Embryonic facial prominence (tissue), 1 donor: ENCODE data around the gene RPTOR.

Source experiments
- DNase-seq: peaks from one replicate; pipeline ENCODE4 v3.0.0-alpha.2; 2016; ENCODE audit errors: extremely low spot score

The RPTOR gene

DNA sequence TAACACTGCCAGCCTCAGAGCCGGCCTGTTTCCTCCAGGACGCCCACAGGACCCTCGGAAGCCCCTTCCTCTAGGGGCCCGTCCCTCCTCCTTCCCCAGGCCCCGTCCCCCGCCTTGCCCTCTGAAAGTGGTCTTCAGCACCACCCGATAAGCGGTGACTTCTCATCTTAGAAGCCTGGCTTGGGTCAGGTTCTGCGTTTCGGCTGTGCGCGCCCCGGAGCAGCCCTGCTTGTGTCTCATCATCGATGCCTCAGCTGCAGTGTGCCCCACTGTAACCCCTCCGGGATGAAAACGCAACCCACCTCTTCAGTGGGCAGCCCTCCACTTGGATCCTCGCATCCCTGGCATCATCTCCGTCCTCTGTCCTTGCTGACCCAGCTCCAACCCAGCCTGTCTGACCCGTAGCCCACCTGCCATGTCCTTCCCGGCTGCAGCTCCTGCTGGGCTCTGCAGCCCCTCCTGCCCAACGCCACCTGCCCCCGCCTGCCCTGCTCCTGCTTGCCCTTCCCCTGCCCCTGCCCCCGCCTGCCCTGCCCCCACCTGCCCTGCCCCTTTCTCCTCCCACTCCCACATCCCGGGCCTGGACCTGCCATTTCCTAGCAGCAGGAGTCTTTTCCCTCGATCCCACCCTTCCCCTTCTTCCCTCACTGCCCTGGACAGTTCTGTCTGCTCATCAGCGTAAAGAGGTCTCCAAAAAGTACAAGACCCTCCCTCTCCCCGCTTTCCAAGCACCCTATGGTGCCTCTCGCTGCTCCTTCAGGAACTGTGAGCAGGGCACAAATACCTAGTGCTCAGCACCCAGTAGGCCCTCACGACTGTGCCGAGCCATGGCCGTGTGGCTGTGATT lies 334.5 kb downstream of the RPTOR start:
- DNase-seq = no peak

DNA sequence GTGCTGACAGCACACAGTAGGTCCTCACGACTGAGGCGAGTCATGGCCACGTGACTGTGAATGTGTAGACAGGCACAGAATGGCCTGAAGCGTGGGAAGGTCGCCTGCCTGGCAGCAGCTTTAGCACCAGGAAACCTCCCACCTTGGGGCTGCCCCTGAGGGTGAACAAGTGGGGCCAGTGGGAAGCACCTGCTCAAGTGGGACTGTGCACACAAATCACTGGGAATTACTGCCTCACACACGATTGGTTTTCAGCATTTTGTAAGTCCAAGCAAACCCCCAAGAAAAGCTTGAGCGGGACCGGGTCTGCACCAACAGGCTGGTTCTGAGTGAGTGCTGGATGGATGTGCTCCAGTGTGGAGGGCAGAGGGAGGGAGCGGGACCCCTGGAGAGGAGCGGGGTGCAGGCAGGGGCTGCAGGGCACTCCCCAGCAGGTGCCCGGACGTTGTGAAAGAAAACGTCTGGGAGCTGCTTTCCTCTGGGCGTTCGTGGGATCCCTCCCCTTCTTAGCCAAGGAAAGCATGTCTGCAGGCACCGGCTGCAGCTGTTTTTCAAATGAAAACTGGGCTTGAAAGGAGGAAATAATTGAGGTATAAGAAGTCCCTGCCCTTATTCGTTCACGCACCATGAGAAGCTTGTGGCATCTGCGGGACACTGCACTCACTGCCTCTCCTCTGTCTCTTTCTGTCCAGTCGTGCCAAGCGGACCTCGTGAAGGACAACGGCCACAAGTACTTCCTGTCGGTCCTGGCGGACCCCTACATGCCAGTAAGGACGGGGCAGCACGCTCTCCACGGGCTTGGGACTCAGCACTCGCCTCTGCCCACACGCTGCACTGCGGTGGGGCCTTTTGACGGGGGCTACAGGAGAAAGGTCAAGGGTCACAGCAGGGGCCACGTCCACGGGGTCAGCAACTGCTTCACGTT lies 335.3 kb downstream of the RPTOR start:
- DNase-seq = no peak

GRCh38 chr17:80880648-80880985 lies 336.0 kb downstream of the RPTOR start:
- DNase-seq = no peak

- no peak for DNase-seq
Measured at GRCh38 chr17:80881306-80881705, 336.7 kb downstream of the RPTOR start.

DNA sequence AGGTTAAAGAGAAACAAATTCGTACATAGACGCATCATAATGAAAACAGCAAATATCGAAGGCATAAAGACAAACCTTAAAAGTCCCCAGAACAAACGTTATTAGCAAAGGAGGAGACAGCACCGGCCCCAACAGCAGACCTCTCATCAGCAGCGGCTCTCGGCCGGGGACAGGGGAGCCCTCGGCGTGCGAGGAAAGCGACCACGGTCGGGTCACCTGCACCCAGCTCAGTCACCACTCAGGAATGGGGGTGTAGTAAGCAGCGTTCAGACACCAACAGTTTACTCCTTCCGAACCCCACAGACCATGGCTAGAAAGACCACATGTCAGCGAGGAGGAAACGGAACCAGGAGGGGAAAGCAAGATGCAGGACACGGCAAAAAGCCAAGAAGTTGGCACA lies 337.7 kb downstream of the RPTOR start:
- DNase-seq = no peak

- no peak for DNase-seq
Measured at GRCh38 chr17:80882926-80883685, 338.5 kb downstream of the RPTOR start.

- DNase-seq = no peak
Measured at GRCh38 chr17:80883831-80884735, 339.4 kb downstream of the RPTOR start.

DNA sequence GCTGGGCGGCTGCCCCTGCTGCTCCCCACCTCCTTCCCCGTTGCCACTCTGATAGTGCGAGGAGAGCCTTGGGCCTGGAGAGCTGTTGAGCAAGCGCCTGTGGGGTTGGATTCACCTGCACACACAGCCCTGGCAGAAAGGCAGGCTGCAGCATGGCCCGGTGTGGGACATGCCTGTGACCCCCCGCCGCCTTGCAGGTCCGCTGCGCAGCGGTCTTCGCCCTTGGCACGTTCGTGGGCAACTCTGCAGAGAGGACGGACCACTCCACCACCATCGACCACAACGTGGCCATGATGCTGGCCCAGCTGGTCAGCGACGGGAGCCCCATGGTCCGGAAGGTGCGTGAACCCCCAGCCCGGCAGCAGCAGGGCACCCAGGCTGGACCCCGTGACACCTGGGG lies 340.2 kb downstream of the RPTOR start:
- DNase-seq = no peak

DNA sequence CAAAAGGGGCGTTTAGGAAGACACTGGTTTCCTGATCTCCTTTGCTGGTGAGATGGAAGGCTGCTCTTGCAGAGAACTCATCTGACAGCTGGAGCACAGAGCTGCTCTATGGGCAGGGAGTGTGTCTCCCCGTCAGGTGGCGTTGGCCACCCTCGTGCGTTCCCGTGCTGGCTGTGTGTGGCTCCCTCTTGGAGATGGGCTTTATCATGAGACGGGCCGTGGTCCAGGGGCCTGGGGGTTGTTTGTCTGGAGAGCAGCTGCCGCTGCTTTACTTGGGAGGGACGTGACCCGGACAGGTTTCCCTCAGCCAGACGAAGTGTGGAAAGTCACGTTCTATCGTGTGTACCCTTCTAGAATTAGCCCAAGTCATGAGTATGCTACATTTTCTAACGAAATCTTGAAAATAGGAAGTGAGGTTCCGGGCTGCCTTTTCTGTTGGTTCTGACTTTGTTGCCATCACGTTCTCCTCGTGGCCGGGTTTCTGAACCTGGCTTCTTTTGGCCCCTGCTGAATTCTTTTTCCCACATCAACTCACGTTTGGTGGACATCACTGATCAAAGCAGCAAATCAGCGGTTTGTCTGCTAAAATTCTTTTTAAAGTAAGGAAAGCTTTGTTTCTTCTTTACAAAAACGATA lies 341.4 kb downstream of the RPTOR start:
- no peak for DNase-seq

GRCh38 chr17:80886641-80887573 lies 342.3 kb downstream of the RPTOR start:
- DNase-seq = no peak

GRCh38 chr17:80887639-80888175 lies 343.1 kb downstream of the RPTOR start:
- DNase-seq = no peak

DNA sequence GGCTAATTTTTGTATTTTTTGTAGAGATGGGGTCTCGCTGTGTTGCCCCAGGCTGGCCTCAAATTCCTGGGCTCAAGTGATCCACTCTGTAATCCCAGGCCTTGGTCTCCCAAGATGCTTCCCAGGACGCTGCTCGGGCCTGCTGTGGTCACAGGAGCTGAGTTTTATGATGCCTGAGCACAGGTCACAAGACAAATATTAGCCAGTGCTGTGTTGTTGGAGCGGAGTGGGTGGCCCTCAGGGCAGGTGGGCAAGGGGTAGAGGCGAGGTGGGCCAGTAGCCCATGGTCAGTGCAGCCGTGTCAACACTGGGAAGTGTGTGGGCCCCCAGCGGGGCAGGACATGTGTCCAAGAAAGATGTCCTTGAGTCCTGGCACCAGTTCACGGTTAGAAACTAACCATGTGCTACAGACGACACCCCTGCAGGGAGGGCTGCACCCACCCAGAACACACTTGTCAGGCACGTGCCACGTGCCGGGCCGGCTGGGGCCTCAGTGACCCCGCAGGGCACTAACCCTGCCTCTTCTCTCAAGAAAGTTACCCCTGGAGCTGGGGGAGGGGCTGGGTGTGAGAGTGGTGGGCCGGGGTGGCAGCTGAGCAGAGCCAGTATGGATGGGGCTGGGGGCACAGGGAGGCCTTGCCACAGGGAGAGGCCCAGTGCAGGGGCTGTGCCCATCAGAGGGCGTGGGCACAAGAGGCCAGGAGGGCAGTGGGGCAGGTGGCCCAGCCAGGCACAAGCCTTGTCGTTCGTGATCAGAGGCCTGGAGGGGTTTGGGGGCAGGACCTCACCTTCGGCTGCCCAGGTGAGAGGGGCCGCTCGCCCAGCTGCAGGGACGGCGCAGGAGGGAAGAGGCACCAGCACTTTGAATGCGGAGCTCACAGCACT lies 343.9 kb downstream of the RPTOR start:
- no peak for DNase-seq

- no peak for DNase-seq
Measured at GRCh38 chr17:80889231-80890195, 344.9 kb downstream of the RPTOR start.

- DNase-seq = no peak
Measured at GRCh38 chr17:80890196-80890920, 345.7 kb downstream of the RPTOR start.

DNA sequence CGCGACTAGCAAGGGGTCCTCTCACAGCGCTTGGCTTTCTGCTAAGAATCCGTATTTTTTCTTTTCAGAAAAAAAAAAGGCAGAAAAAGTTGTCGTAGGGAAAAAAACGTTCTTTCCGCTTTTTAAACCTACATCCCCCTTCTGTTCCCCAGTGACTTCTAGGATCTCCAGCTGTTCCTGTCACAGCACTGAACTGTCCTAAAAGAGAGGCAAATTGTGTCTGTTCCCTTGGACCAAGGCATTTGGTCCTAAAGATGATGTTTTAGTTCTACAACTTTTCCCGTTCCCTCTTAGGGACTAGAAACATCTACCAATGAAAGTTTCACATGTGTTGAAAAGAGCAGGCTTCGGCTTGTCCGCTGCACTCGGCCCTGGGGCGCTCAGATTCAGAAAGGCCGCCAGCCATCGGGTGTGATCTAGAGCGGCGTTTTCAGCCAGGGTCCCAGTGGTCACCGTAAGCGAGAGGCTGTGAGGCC lies 346.3 kb downstream of the RPTOR start:
- DNase-seq = no peak

- DNase-seq = no peak
Measured at GRCh38 chr17:80891397-80892018, 346.9 kb downstream of the RPTOR start.
